H7 (cell line): ENCODE measurements around the gene ERC2. TPM values are rescaled to one million over a fixed set of nuclear protein-coding genes. Genes with fewer than 3 reads are reported as not detected.

Experiments
- DNase-seq: peaks from one replicate; pipeline ENCODE4 v3.0.0; 2012
- H3K27me3 ChIP-seq: 2 replicates; pipeline ENCODE4 v1.6.0; 2011; ENCODE audit warnings: mild to moderate bottlenecking, low read length; ENCODE audit not compliant: control insufficient read depth, insufficient read depth
- H3K36me3 ChIP-seq: replicated peaks from 2 replicates; pipeline ENCODE4 v1.5.1; 2011; ENCODE audit warnings: low read length; ENCODE audit not compliant: control insufficient read depth, insufficient read depth
- H3K4me3 ChIP-seq: 2 replicates; pipeline ENCODE4 v1.5.1; 2011; ENCODE audit warnings: low read depth, mild to moderate bottlenecking, control low read depth, low read length, moderate library complexity; ENCODE audit not compliant: insufficient read depth
- total RNA-seq: library from RNA; depleted of rRNA; stranded (reverse); fragments of >200 nt; shearing (Covaris generic); gene quantifications from 2 replicates; pipeline ENCODE4 v1.2.3, GENCODE V29; 2014

The ERC2 gene
- total RNA-seq, 1 experiment from 2014 or later = 2.4 TPM

- peak; percentile 21 for DNase-seq
- Histone ChIP-seq H3K4me3 (no peak overlapping the region), H3K36me3 (no peaks in the 10 kb centered on the region), H3K27me3 (no peaks in the 10 kb centered on the region)
Observed at GRCh38 chr3:56410576-56410975, 57.7 kb downstream of the ERC2 start.

GRCh38 chr3:56409790-56410189 lies 58.5 kb downstream of the ERC2 start:
- Histone ChIP-seq H3K36me3 (no peaks in the 10 kb centered on the region), H3K27me3 (no peaks in the 10 kb centered on the region), H3K4me3 (no peak overlapping the region)
- no peak for DNase-seq

- no peaks in the 10 kb centered on the region for H3K27me3 ChIP-seq
- H3K36me3 ChIP-seq = no peaks in the 10 kb centered on the region
- H3K4me3 ChIP-seq = no peak overlapping the region
- DNase-seq = peak; percentile 19
Observed at GRCh38 chr3:56408761-56409196, 59.5 kb downstream of the ERC2 start.

GRCh38 chr3:56406826-56407515 lies 61.3 kb downstream of the ERC2 start:
- H3K4me3 ChIP-seq = no peak overlapping the region
- no peak for DNase-seq
- no peaks in the 10 kb centered on the region for H3K36me3 ChIP-seq
- no peaks in the 10 kb centered on the region for H3K27me3 ChIP-seq

GRCh38 chr3:56404884-56405283 lies 63.4 kb downstream of the ERC2 start:
- Histone ChIP-seq H3K4me3 (no peak overlapping the region), H3K36me3 (no peaks in the 10 kb centered on the region), H3K27me3 (no peaks in the 10 kb centered on the region)
- no peak for DNase-seq

GRCh38 chr3:56398659-56399058 lies 69.6 kb downstream of the ERC2 start:
- Histone ChIP-seq H3K36me3 (no peaks in the 10 kb centered on the region), H3K4me3 (no peak overlapping the region), H3K27me3 (no peaks in the 10 kb centered on the region)
- no peak for DNase-seq

- H3K27me3 ChIP-seq = no peaks in the 10 kb centered on the region
- no peak for DNase-seq
- H3K36me3 ChIP-seq = no peaks in the 10 kb centered on the region
- no peak overlapping the region for H3K4me3 ChIP-seq
Observed at GRCh38 chr3:56397798-56398197, 70.5 kb downstream of the ERC2 start.

- no peak for DNase-seq
- no peak overlapping the region for H3K4me3 ChIP-seq
- H3K36me3 ChIP-seq = no peaks in the 10 kb centered on the region
- H3K27me3 ChIP-seq = no peaks in the 10 kb centered on the region
Observed at GRCh38 chr3:56389183-56389830, 79.0 kb downstream of the ERC2 start.

GRCh38 chr3:56383092-56383491 lies 85.2 kb downstream of the ERC2 start:
- no peaks in the 10 kb centered on the region for H3K27me3 ChIP-seq
- H3K36me3 ChIP-seq = no peaks in the 10 kb centered on the region
- H3K4me3 ChIP-seq = no peak overlapping the region
- DNase-seq = no peak

- no peak overlapping the region for H3K4me3 ChIP-seq
- DNase-seq = no peak
Observed at GRCh38 chr3:56379723-56380287, 88.5 kb downstream of the ERC2 start.

GRCh38 chr3:56375654-56376053 lies 92.6 kb downstream of the ERC2 start:
- H3K36me3 ChIP-seq = no peaks in the 10 kb centered on the region
- no peak for DNase-seq
- H3K27me3 ChIP-seq = no peaks in the 10 kb centered on the region
- H3K4me3 ChIP-seq = no peak overlapping the region

More at GRCh38 chr3:56379723-56380287, 88.5 kb downstream of the ERC2 start:
- Histone ChIP-seq H3K36me3 (no peaks in the 10 kb centered on the region), H3K27me3 (no peaks in the 10 kb centered on the region)

GRCh38 chr3:56373386-56373785 lies 94.9 kb downstream of the ERC2 start:
- no peak overlapping the region for H3K4me3 ChIP-seq
- H3K36me3 ChIP-seq = no peaks in the 10 kb centered on the region
- no peaks in the 10 kb centered on the region for H3K27me3 ChIP-seq
- DNase-seq = no peak

- Histone ChIP-seq H3K36me3 (no peaks in the 10 kb centered on the region), H3K27me3 (no peaks in the 10 kb centered on the region), H3K4me3 (no peak overlapping the region)
- DNase-seq = no peak
Observed at GRCh38 chr3:56370991-56371775, 97.1 kb downstream of the ERC2 start.

- no peak for DNase-seq
- H3K4me3 ChIP-seq = no peak overlapping the region
Observed at GRCh38 chr3:56369914-56370313, 98.4 kb downstream of the ERC2 start.

More at GRCh38 chr3:56369914-56370313, 98.4 kb downstream of the ERC2 start:
- no peaks in the 10 kb centered on the region for H3K36me3 ChIP-seq
- no peaks in the 10 kb centered on the region for H3K27me3 ChIP-seq
